IMR-90 (cell line): Measurements from ENCODE around the gene UBE2E2. TPM values are rescaled to one million over a fixed set of nuclear protein-coding genes. Genes with fewer than 3 reads are reported as not detected.

Source experiments
- ATAC-seq: fragments of 200-7000 bp; cut with Tn5 transposase; 2 replicates; pipeline ENCODE4 v1.9.1; 2020; ENCODE audit warnings: low read depth, mild to moderate bottlenecking, moderate library complexity
- BruUV-seq: library from RNA; stranded (reverse); fragments of 400-500 nt; replicated peaks from 2 replicates; lab custom pipeline; 2021; lab: Mats Ljungman, UMichigan
- CTCF ChIA-PET: fragments of 300-600 bp; formaldehyde crosslinking; extraction: SDS; loops from one replicate; lab custom pipeline; 2021; ENCODE audit warnings: antibody characterized with exemption; lab: Yijun Ruan, JAX
- POLR2A ChIA-PET: fragments of 300-600 bp; sonication (Branson Sonifier 250); formaldehyde crosslinking; loops from one replicate; lab custom pipeline; 2022; ENCODE audit warnings: antibody characterized with exemption; ENCODE audit not compliant: unreplicated experiment; lab: Charles Lee
- DNase-seq: peaks from one replicate; pipeline ENCODE4 v3.0.0; 2013
- H2AFZ ChIP-seq: replicated peaks from 2 replicates; pipeline ENCODE3; 2013; ENCODE audit warnings: low read length, mild to moderate bottlenecking; ENCODE audit not compliant: poor library complexity
- H2AK5ac ChIP-seq: 2 replicates; pipeline ENCODE4 v1.6.1; 2013; ENCODE audit warnings: low read depth, low read length, inconsistent platforms
- H2AK9ac ChIP-seq: replicated peaks from 2 replicates; pipeline ENCODE3; 2013; ENCODE audit warnings: mild to moderate bottlenecking, low read depth, low read length, moderate library complexity; ENCODE audit not compliant: poor library complexity
- H2BK120ac ChIP-seq: 2 replicates; pipeline ENCODE4 v1.6.1; 2013; ENCODE audit warnings: low read depth, low read length, inconsistent platforms
- H2BK15ac ChIP-seq: 3 replicates; pipeline ENCODE4 v1.6.1; 2013; ENCODE audit warnings: low read depth, low read length, inconsistent platforms
- H2BK20ac ChIP-seq: 2 replicates; pipeline ENCODE4 v1.6.1; 2013; ENCODE audit warnings: low read depth, mild to moderate bottlenecking, inconsistent platforms, low read length, moderate library complexity
- H2BK5ac ChIP-seq: 2 replicates; pipeline ENCODE4 v1.6.1; 2013; ENCODE audit warnings: mild to moderate bottlenecking, low read depth, low read length, inconsistent platforms; ENCODE audit not compliant: poor library complexity, severe bottlenecking
- H3K14ac ChIP-seq: replicated peaks from 2 replicates; pipeline ENCODE4 v1.6.1; 2013; ENCODE audit warnings: low read depth, low read length, inconsistent platforms
- H3K18ac ChIP-seq: 2 replicates; pipeline ENCODE4 v1.6.1; 2013; ENCODE audit warnings: low read depth, low read length, control low read depth
- H3K23ac ChIP-seq: 2 replicates; pipeline ENCODE4 v1.6.1; 2013; ENCODE audit warnings: low read depth, low read length, inconsistent platforms
- H3K27ac ChIP-seq: 2 replicates; pipeline ENCODE4 v1.5.1; 2013; ENCODE audit warnings: mild to moderate bottlenecking, control low read depth, low read length; ENCODE audit not compliant: insufficient read depth
- H3K27me3 ChIP-seq: 2 replicates; pipeline ENCODE4 v1.6.1; 2013; ENCODE audit warnings: low read length; ENCODE audit not compliant: control insufficient read depth, insufficient read depth
- H3K36me3 ChIP-seq: 2 replicates; pipeline ENCODE4 v1.6.1; 2013; ENCODE audit warnings: low read length, mixed read lengths; ENCODE audit not compliant: control insufficient read depth, insufficient read depth
- H3K4ac ChIP-seq: 2 replicates; pipeline ENCODE4 v1.6.1; 2013; ENCODE audit warnings: low read depth, low read length, inconsistent platforms
- H3K4me1 ChIP-seq: 2 replicates; pipeline ENCODE4 v1.6.1; 2013; ENCODE audit warnings: low read length, mixed read lengths; ENCODE audit not compliant: control insufficient read depth, insufficient read depth
- H3K4me2 ChIP-seq: 2 replicates; pipeline ENCODE4 v1.6.1; 2013; ENCODE audit warnings: low read depth, mild to moderate bottlenecking, control low read depth, low read length, moderate library complexity
- H3K4me3 ChIP-seq: 2 replicates; pipeline ENCODE4 v1.5.1; 2013; ENCODE audit warnings: low read depth, mild to moderate bottlenecking, control low read depth, low read length, moderate library complexity; ENCODE audit not compliant: insufficient read depth
- H3K56ac ChIP-seq: 2 replicates; pipeline ENCODE4 v1.6.1; 2013; ENCODE audit warnings: low read length, inconsistent platforms; ENCODE audit not compliant: insufficient read depth; ENCODE audit errors: extremely low read depth
- H3K79me1 ChIP-seq, 2 experiments: 2 replicates each; pipeline ENCODE4 v1.6.1; 2013; ENCODE audit warnings: low read length in 2 of 2, inconsistent platforms in 1 of 2, low read depth in 1 of 2
- H3K9ac ChIP-seq: 2 replicates; pipeline ENCODE4 v1.6.1; 2013; ENCODE audit warnings: low read depth, low read length, control low read depth
- H3K9me1 ChIP-seq: 2 replicates; pipeline ENCODE4 v1.6.1; 2013; ENCODE audit warnings: low read length, inconsistent platforms; ENCODE audit not compliant: insufficient read depth
- H3K9me3 ChIP-seq: 2 replicates; pipeline ENCODE4 v1.6.1; 2013; ENCODE audit warnings: low read length; ENCODE audit not compliant: control insufficient read depth, insufficient read depth
- H4K20me1 ChIP-seq: 2 replicates; pipeline ENCODE4 v1.6.1; 2013; ENCODE audit warnings: low read length, inconsistent platforms; ENCODE audit not compliant: insufficient read depth
- H4K5ac ChIP-seq: 2 replicates; pipeline ENCODE4 v1.6.1; 2013; ENCODE audit warnings: mild to moderate bottlenecking, low read depth, low read length, control low read depth
- H4K8ac ChIP-seq, 2 experiments: 2 replicates each; pipeline ENCODE4 v1.6.1; 2013; ENCODE audit warnings: low read depth in 2 of 2, low read length in 2 of 2, control low read depth in 1 of 2, inconsistent platforms in 1 of 2
- H4K91ac ChIP-seq: 2 replicates; pipeline ENCODE4 v1.6.1; 2013; ENCODE audit warnings: low read depth, low read length, inconsistent platforms; ENCODE audit not compliant: insufficient read depth
- BHLHE40 ChIP-seq: fragments of 150-350 bp; IDR thresholded peaks from 2 replicates; pipeline ENCODE4 v1.6.1; 2016; ENCODE audit warnings: mild to moderate bottlenecking, low read depth, low read length
- CEBPB ChIP-seq: IDR thresholded peaks from 2 replicates; pipeline ENCODE4 v1.6.1; 2012; ENCODE audit warnings: low read depth, low read length, improper control_type of control experiment
- CHD1 ChIP-seq: IDR thresholded peaks from 2 replicates; pipeline ENCODE4 v1.6.1; 2012; ENCODE audit warnings: low read depth, low read length, improper control_type of control experiment
- FOS ChIP-seq: fragments of 150-350 bp; IDR thresholded peaks from 2 replicates; pipeline ENCODE4 v1.6.1; 2016; ENCODE audit warnings: low read depth, low read length
- MAFK ChIP-seq: IDR thresholded peaks from 2 replicates; pipeline ENCODE4 v1.6.1; 2012; ENCODE audit warnings: low read depth, low read length, improper control_type of control experiment
- MAZ ChIP-seq: IDR thresholded peaks from 2 replicates; pipeline ENCODE4 v1.6.1; 2012; ENCODE audit warnings: low read depth, mild to moderate bottlenecking, low read length, improper control_type of control experiment, moderate library complexity, borderline replicate concordance
- MXI1 ChIP-seq: IDR thresholded peaks from 2 replicates; pipeline ENCODE4 v1.6.1; 2012; ENCODE audit warnings: low read depth, mild to moderate bottlenecking, low read length, moderate library complexity, borderline replicate concordance
- NFE2L2 ChIP-seq: fragments of 150-350 bp; IDR thresholded peaks from 2 replicates; pipeline ENCODE4 v1.6.1; 2016; ENCODE audit warnings: low read depth, mild to moderate bottlenecking, low read length
- POLR2A ChIP-seq: IDR thresholded peaks from 2 replicates; pipeline ENCODE4 v1.6.1; 2012; ENCODE audit warnings: mild to moderate bottlenecking, low read depth, low read length
- RAD21 ChIP-seq: IDR thresholded peaks from 2 replicates; pipeline ENCODE4 v1.6.1; 2012; ENCODE audit warnings: low read length, improper control_type of control experiment
- RCOR1 ChIP-seq: IDR thresholded peaks from 2 replicates; pipeline ENCODE4 v1.6.1; 2012; ENCODE audit warnings: mild to moderate bottlenecking, low read length, improper control_type of control experiment; ENCODE audit not compliant: insufficient replicate concordance
- RFX5 ChIP-seq: IDR thresholded peaks from 2 replicates; pipeline ENCODE4 v1.8.0; 2012; ENCODE audit warnings: low read depth, mild to moderate bottlenecking, low read length, moderate library complexity
- SMC3 ChIP-seq: fragments of 150-350 bp; IDR thresholded peaks from 2 replicates; pipeline ENCODE4 v1.6.1; 2016; ENCODE audit warnings: low read depth, mild to moderate bottlenecking, antibody characterized with exemption, low read length, moderate library complexity
- USF2 ChIP-seq: fragments of 150-350 bp; IDR thresholded peaks from 2 replicates; pipeline ENCODE4 v1.6.1; 2017; ENCODE audit warnings: mild to moderate bottlenecking, antibody characterized with exemption, low read length, low read depth
- WGBS, 2 experiments: methylation state at CpG; one replicate each; pipeline versions ENCODE4 v1.1.5 to v1.1.7; 2013; ENCODE audit warnings: missing lambda C conversion rate in 2 of 2; ENCODE audit not compliant: insufficient read length in 1 of 2; ENCODE audit errors: extremely low coverage in 2 of 2; 5-methylcytosine and 5-hydroxymethylcytosine counted together
- dilution Hi-C: fragments of 300-500 bp; cut with HindIII; formaldehyde crosslinking; loops from one replicate; pipeline ENCODE4 v1.14.3; 2018; ENCODE audit warnings: low sequenced_read_pairs; ENCODE audit not compliant: unreplicated experiment
- in situ Hi-C: fragments of 300-500 bp; cut with MboI; formaldehyde crosslinking; loops from 3 replicates; pipeline ENCODE4 v1.14.3; 2019; ENCODE audit warnings: low sequenced_read_pairs, inconsistent platforms, mixed read lengths
- intact Hi-C: fragments of 100-400 bp; cut with micrococcal nuclease; formaldehyde crosslinking; loops from 2 replicates; pipeline ENCODE4 v1.10.0; 2022
- polyA plus RNA-seq, 3 experiments: library from polyadenylated mRNA; depleted of rRNA; stranded (reverse); fragments of >200 nt; gene quantifications; 2 replicates each; pipeline ENCODE4 v1.2.3, GENCODE V29; 2012; ENCODE audit warnings: low replicate concordance in 1 of 3
- total RNA-seq: library from RNA; depleted of rRNA; stranded (reverse); fragments of >200 nt; gene quantifications from 2 replicates; pipeline ENCODE4 v1.2.3, GENCODE V29; 2012
- TF ChIP-seq, protein P1 (sequence below): fragments of 150-350 bp; IDR thresholded peaks from 2 replicates; pipeline ENCODE4 v1.6.1; 2016; ENCODE audit warnings: low read depth, mild to moderate bottlenecking, low read length, moderate library complexity, borderline replicate concordance
- TF ChIP-seq, protein P2 (sequence below): conservative IDR thresholded peaks from 2 replicates; pipeline ENCODE4 v1.5.1; 2012; ENCODE audit warnings: mild to moderate bottlenecking, low read depth, low read length, improper control_type of control experiment

Gene UBE2E2
- total and polyA plus RNA-seq, 2 of the 4 experiments (the other 2 are of a cell fraction): 18.6 to 32.7 TPM

DNA sequence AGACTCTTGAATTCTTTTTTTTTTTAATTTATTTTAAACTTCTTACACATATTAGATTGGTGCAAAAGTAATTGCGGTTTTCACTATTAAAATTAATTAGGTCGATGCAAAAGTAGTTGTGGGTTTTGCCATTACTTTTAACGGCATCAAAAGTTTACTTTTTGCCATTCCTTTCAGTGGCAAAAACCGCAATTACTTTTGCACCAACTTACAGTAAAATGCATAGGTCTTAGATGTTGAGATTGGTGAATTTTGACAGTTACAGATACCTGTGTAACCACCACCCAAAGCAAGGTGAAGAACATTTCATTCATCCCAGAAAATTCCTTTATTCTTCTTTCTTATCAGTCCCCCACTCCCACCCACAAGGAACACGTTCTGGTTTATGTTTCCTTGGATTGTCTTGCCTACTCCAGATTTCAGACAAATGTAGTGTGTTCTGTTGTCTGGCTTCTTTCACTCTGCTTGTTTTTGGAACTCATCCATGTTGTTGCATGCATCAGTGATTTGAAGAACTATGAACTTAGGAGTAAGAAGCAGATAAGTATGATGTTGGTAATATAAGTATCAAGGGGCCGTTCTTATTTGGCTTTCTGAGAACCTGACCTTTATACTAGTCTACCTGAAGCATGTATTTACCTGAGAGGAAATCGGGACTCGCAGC lies 404.2 kb downstream of the UBE2E2 start:
- H3K4me2 ChIP-seq: no peak overlapping the region
- DNase-seq (peak; percentile 31), ATAC-seq (no peak)
- CTCF ChIA-PET: no interaction called here
- H3K23ac ChIP-seq: no peak overlapping the region
- dilution Hi-C loops: no loop called here
- H2AK9ac ChIP-seq: no peak overlapping the region
- no peak overlapping the region for H2BK5ac ChIP-seq
- in situ Hi-C loops: no loop called here
- no peak overlapping the region for H3K56ac ChIP-seq
- no peak overlapping the region for H4K91ac ChIP-seq
- POLR2A ChIA-PET: no interaction called here
- H3K36me3 ChIP-seq: no peaks in the 10 kb centered on the region
- H2BK15ac ChIP-seq: no peak overlapping the region
- H3K27me3 ChIP-seq: no peaks in the 10 kb centered on the region
- H3K9ac ChIP-seq: no peak overlapping the region
- intact Hi-C loops: no loop called here
- WGBS, 2 experiments: no CpG with 5 or more reads among the region's 8 CpGs
- no peak overlapping the region for H3K18ac ChIP-seq
- no peak overlapping the region for H3K27ac ChIP-seq
- no peak overlapping the region for H2AFZ ChIP-seq
- no peak overlapping the region for H3K4me3 ChIP-seq
- H3K9me3 ChIP-seq: no peaks in the 10 kb centered on the region
- no peak overlapping the region for H3K4ac ChIP-seq
- no peaks in the 10 kb centered on the region for H3K9me1 ChIP-seq
- no peak overlapping the region for H3K14ac ChIP-seq
- H4K20me1 ChIP-seq: no peaks in the 10 kb centered on the region
- TF ChIP-seq MAFK (no peak), CHD1 (no peak), MAZ (no peak), RCOR1 (no peak), CEBPB (no peak), POLR2A (no peak), USF2 (no peak), FOS (no peak), NFE2L2 (no peak), MXI1 (no peak), BHLHE40 (no peak), SMC3 (no peak), RAD21 (no peak), RFX5 (no peak)
- TF ChIP-seq, protein P1, sequence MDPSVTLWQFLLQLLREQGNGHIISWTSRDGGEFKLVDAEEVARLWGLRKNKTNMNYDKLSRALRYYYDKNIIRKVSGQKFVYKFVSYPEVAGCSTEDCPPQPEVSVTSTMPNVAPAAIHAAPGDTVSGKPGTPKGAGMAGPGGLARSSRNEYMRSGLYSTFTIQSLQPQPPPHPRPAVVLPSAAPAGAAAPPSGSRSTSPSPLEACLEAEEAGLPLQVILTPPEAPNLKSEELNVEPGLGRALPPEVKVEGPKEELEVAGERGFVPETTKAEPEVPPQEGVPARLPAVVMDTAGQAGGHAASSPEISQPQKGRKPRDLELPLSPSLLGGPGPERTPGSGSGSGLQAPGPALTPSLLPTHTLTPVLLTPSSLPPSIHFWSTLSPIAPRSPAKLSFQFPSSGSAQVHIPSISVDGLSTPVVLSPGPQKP: no peak
- TF ChIP-seq, protein P2, sequence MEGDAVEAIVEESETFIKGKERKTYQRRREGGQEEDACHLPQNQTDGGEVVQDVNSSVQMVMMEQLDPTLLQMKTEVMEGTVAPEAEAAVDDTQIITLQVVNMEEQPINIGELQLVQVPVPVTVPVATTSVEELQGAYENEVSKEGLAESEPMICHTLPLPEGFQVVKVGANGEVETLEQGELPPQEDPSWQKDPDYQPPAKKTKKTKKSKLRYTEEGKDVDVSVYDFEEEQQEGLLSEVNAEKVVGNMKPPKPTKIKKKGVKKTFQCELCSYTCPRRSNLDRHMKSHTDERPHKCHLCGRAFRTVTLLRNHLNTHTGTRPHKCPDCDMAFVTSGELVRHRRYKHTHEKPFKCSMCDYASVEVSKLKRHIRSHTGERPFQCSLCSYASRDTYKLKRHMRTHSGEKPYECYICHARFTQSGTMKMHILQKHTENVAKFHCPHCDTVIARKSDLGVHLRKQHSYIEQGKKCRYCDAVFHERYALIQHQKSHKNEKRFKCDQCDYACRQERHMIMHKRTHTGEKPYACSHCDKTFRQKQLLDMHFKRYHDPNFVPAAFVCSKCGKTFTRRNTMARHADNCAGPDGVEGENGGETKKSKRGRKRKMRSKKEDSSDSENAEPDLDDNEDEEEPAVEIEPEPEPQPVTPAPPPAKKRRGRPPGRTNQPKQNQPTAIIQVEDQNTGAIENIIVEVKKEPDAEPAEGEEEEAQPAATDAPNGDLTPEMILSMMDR: no peak
- peaks cover 2% of the 10 kb centered on the region; the same call in 1 of the 2 replicates for H3K4me1 ChIP-seq
- no peak overlapping the region for H4K8ac ChIP-seq
- BruUV-seq: no TSS peak
- no peak overlapping the region for H2BK120ac ChIP-seq
- H2BK20ac ChIP-seq: no peak overlapping the region
- H2AK5ac ChIP-seq: no peak overlapping the region
- no peaks in the 10 kb centered on the region for H3K79me1 ChIP-seq
- no peak overlapping the region for H4K5ac ChIP-seq
